ENCODE data around the gene PLBD2.

Gene PLBD2

GRCh38 chr12:113422886-113423669 lies 64.7 kb downstream of the PLBD2 start:
- Histone ChIP-seq H3K4me3 (ENCODE audit: low read length in 2 of 2) (peak overlapping the region in 1 of 2 donors; percentile 77), H3K4me1 (ENCODE audit: control insufficient read depth, insufficient read depth, low read length) (peaks cover 9% of the 10 kb centered on the region), H3K36me3 (ENCODE audit: control insufficient read depth in 2 of 2, insufficient read depth in 2 of 2, low read length in 2 of 2) (no peaks in the 10 kb centered on the region), H3K27me3 (ENCODE audit: control insufficient read depth in 1 of 2, insufficient read depth in 2 of 2, low read length in 2 of 2) (peaks cover 2 to 5% of the 10 kb centered on the region in 2 donors), H3K27ac (ENCODE audit: low read length) (no peak overlapping the region), H3K9ac (ENCODE audit: low read length in 2 of 2) (peak overlapping the region in 1 of 2 donors; percentile 83), H3K9me3 (ENCODE audit: control insufficient read depth in 2 of 2, low read length in 2 of 2) (no peaks in the 10 kb centered on the region)

- peaks cover 0 to 6% of the 10 kb centered on the region in 2 donors for H3K9me3 ChIP-seq (ENCODE audit: control insufficient read depth in 2 of 2, low read length in 2 of 2)
- H3K27ac ChIP-seq (ENCODE audit: low read length): no peak overlapping the region
- no peak overlapping the region for H3K4me3 ChIP-seq (ENCODE audit: low read length in 2 of 2)
- H3K27me3 ChIP-seq (ENCODE audit: control insufficient read depth in 1 of 2, insufficient read depth in 2 of 2, low read length in 2 of 2): peaks cover 2 to 5% of the 10 kb centered on the region in 2 donors
- peaks cover 9% of the 10 kb centered on the region for H3K4me1 ChIP-seq (ENCODE audit: control insufficient read depth, insufficient read depth, low read length)
- H3K36me3 ChIP-seq (ENCODE audit: control insufficient read depth in 2 of 2, insufficient read depth in 2 of 2, low read length in 2 of 2): no peaks in the 10 kb centered on the region
- no peak overlapping the region for H3K9ac ChIP-seq (ENCODE audit: low read length in 2 of 2)
These were observed 66.1 kb downstream of the PLBD2 start for GRCh38 chr12:113424456-113424855.

- no peaks in the 10 kb centered on the region for H3K36me3 ChIP-seq (ENCODE audit: control insufficient read depth in 2 of 2, insufficient read depth in 2 of 2, low read length in 2 of 2)
- H3K4me1 ChIP-seq (ENCODE audit: control insufficient read depth, insufficient read depth, low read length): peaks cover 9% of the 10 kb centered on the region
- peaks cover 2 to 5% of the 10 kb centered on the region in 2 donors for H3K27me3 ChIP-seq (ENCODE audit: control insufficient read depth in 1 of 2, insufficient read depth in 2 of 2, low read length in 2 of 2)
- H3K9ac ChIP-seq (ENCODE audit: low read length in 2 of 2): no peak overlapping the region
- no peak overlapping the region for H3K27ac ChIP-seq (ENCODE audit: low read length)
- no peak overlapping the region for H3K4me3 ChIP-seq (ENCODE audit: low read length in 2 of 2)
- peaks cover 0 to 9% of the 10 kb centered on the region in 2 donors for H3K9me3 ChIP-seq (ENCODE audit: control insufficient read depth in 2 of 2, low read length in 2 of 2)
These were observed 66.8 kb downstream of the PLBD2 start for GRCh38 chr12:113424915-113425823.

- H3K9ac ChIP-seq (ENCODE audit: low read length in 2 of 2): no peak overlapping the region
- peaks cover 0 to 11% of the 10 kb centered on the region in 2 donors for H3K9me3 ChIP-seq (ENCODE audit: control insufficient read depth in 2 of 2, low read length in 2 of 2)
- H3K36me3 ChIP-seq (ENCODE audit: control insufficient read depth in 2 of 2, insufficient read depth in 2 of 2, low read length in 2 of 2): no peaks in the 10 kb centered on the region
- H3K27ac ChIP-seq (ENCODE audit: low read length): no peak overlapping the region
- H3K27me3 ChIP-seq (ENCODE audit: control insufficient read depth in 1 of 2, insufficient read depth in 2 of 2, low read length in 2 of 2): peaks cover 0 to under 1% of the 10 kb centered on the region in 2 donors
- peaks cover 9% of the 10 kb centered on the region for H3K4me1 ChIP-seq (ENCODE audit: control insufficient read depth, insufficient read depth, low read length)
- no peak overlapping the region for H3K4me3 ChIP-seq (ENCODE audit: low read length in 2 of 2)
These were observed 67.6 kb downstream of the PLBD2 start for GRCh38 chr12:113425960-113426453.

- peaks cover 0 to 11% of the 10 kb centered on the region in 2 donors for H3K9me3 ChIP-seq (ENCODE audit: control insufficient read depth in 2 of 2, low read length in 2 of 2)
- no peaks in the 10 kb centered on the region for H3K36me3 ChIP-seq (ENCODE audit: control insufficient read depth in 2 of 2, insufficient read depth in 2 of 2, low read length in 2 of 2)
- no peak overlapping the region for H3K9ac ChIP-seq (ENCODE audit: low read length in 2 of 2)
- H3K4me3 ChIP-seq (ENCODE audit: low read length in 2 of 2): no peak overlapping the region
- no peaks in the 10 kb centered on the region for H3K27me3 ChIP-seq (ENCODE audit: control insufficient read depth in 1 of 2, insufficient read depth in 2 of 2, low read length in 2 of 2)
- H3K27ac ChIP-seq (ENCODE audit: low read length): no peak overlapping the region
- peaks cover 2% of the 10 kb centered on the region for H3K4me1 ChIP-seq (ENCODE audit: control insufficient read depth, insufficient read depth, low read length)
These were observed 69.5 kb downstream of the PLBD2 start for GRCh38 chr12:113427882-113428281.

GRCh38 chr12:113428482-113428881 lies 70.1 kb downstream of the PLBD2 start:
- H3K4me1 ChIP-seq (ENCODE audit: control insufficient read depth, insufficient read depth, low read length): no peaks in the 10 kb centered on the region
- no peaks in the 10 kb centered on the region for H3K36me3 ChIP-seq (ENCODE audit: control insufficient read depth in 2 of 2, insufficient read depth in 2 of 2, low read length in 2 of 2)
- H3K27me3 ChIP-seq (ENCODE audit: control insufficient read depth in 1 of 2, insufficient read depth in 2 of 2, low read length in 2 of 2): no peaks in the 10 kb centered on the region
- H3K9ac ChIP-seq (ENCODE audit: low read length in 2 of 2): no peak overlapping the region
- no peak overlapping the region for H3K4me3 ChIP-seq (ENCODE audit: low read length in 2 of 2)
- peaks cover 0 to 11% of the 10 kb centered on the region in 2 donors for H3K9me3 ChIP-seq (ENCODE audit: control insufficient read depth in 2 of 2, low read length in 2 of 2)
- no peak overlapping the region for H3K27ac ChIP-seq (ENCODE audit: low read length)

- H3K27ac ChIP-seq (ENCODE audit: low read length): no peak overlapping the region
- no peak overlapping the region for H3K9ac ChIP-seq (ENCODE audit: low read length in 2 of 2)
- H3K27me3 ChIP-seq (ENCODE audit: control insufficient read depth in 1 of 2, insufficient read depth in 2 of 2, low read length in 2 of 2): peaks cover 3 to 6% of the 10 kb centered on the region in 2 donors
- peaks cover 0 to 11% of the 10 kb centered on the region in 2 donors for H3K9me3 ChIP-seq (ENCODE audit: control insufficient read depth in 2 of 2, low read length in 2 of 2)
- no peaks in the 10 kb centered on the region for H3K4me1 ChIP-seq (ENCODE audit: control insufficient read depth, insufficient read depth, low read length)
- H3K4me3 ChIP-seq (ENCODE audit: low read length in 2 of 2): no peak overlapping the region
- no peaks in the 10 kb centered on the region for H3K36me3 ChIP-seq (ENCODE audit: control insufficient read depth in 2 of 2, insufficient read depth in 2 of 2, low read length in 2 of 2)
These were observed 74.6 kb downstream of the PLBD2 start for GRCh38 chr12:113432986-113433385.

- Histone ChIP-seq H3K9me3 (ENCODE audit: control insufficient read depth in 2 of 2, low read length in 2 of 2) (peaks cover 0 to under 1% of the 10 kb centered on the region in 2 donors), H3K9ac (ENCODE audit: low read length in 2 of 2) (no peak overlapping the region), H3K36me3 (ENCODE audit: control insufficient read depth in 2 of 2, insufficient read depth in 2 of 2, low read length in 2 of 2) (no peaks in the 10 kb centered on the region), H3K27me3 (ENCODE audit: control insufficient read depth in 1 of 2, insufficient read depth in 2 of 2, low read length in 2 of 2) (peaks cover 12 to 14% of the 10 kb centered on the region in 2 donors), H3K4me3 (ENCODE audit: low read length in 2 of 2) (no peak overlapping the region), H3K27ac (ENCODE audit: low read length) (no peak overlapping the region), H3K4me1 (ENCODE audit: control insufficient read depth, insufficient read depth, low read length) (no peaks in the 10 kb centered on the region)
These were observed 77.0 kb downstream of the PLBD2 start for GRCh38 chr12:113435367-113435766.

- H3K4me1 ChIP-seq (ENCODE audit: control insufficient read depth, insufficient read depth, low read length): no peaks in the 10 kb centered on the region
These were observed 78.2 kb downstream of the PLBD2 start for GRCh38 chr12:113436586-113436985.

GRCh38 chr12:113436993-113437728 lies 78.8 kb downstream of the PLBD2 start:
- Histone ChIP-seq H3K4me3 (ENCODE audit: low read length in 2 of 2) (no peak overlapping the region), H3K4me1 (ENCODE audit: control insufficient read depth, insufficient read depth, low read length) (no peaks in the 10 kb centered on the region), H3K9me3 (ENCODE audit: control insufficient read depth in 2 of 2, low read length in 2 of 2) (no peaks in the 10 kb centered on the region), H3K36me3 (ENCODE audit: control insufficient read depth in 2 of 2, insufficient read depth in 2 of 2, low read length in 2 of 2) (no peaks in the 10 kb centered on the region), H3K9ac (ENCODE audit: low read length in 2 of 2) (no peak overlapping the region), H3K27me3 (ENCODE audit: control insufficient read depth in 1 of 2, insufficient read depth in 2 of 2, low read length in 2 of 2) (peaks cover 18 to 21% of the 10 kb centered on the region in 2 donors), H3K27ac (ENCODE audit: low read length) (no peak overlapping the region)

More at GRCh38 chr12:113436586-113436985, 78.2 kb downstream of the PLBD2 start:
- Histone ChIP-seq H3K9me3 (ENCODE audit: control insufficient read depth in 2 of 2, low read length in 2 of 2) (no peaks in the 10 kb centered on the region), H3K27ac (ENCODE audit: low read length) (no peak overlapping the region), H3K36me3 (ENCODE audit: control insufficient read depth in 2 of 2, insufficient read depth in 2 of 2, low read length in 2 of 2) (no peaks in the 10 kb centered on the region), H3K4me3 (ENCODE audit: low read length in 2 of 2) (no peak overlapping the region), H3K27me3 (ENCODE audit: control insufficient read depth in 1 of 2, insufficient read depth in 2 of 2, low read length in 2 of 2) (peaks cover 14 to 17% of the 10 kb centered on the region in 2 donors), H3K9ac (ENCODE audit: low read length in 2 of 2) (no peak overlapping the region)
